A673 (cell line): ENCODE data around the gene RBMS2. TPM values are rescaled to one million over a fixed set of nuclear protein-coding genes. Genes with fewer than 3 reads are reported as not detected.

ENCODE experiments used
- Bru-seq: library from RNA; stranded (reverse); fragments of 400-500 nt; gene quantifications from one replicate; lab custom pipeline; 2021; lab: Mats Ljungman, UMichigan
- BruChase-seq, 2 experiments: library from RNA; stranded (reverse); fragments of 400-500 nt; gene quantifications; one replicate each; lab custom pipeline; 2021; lab: Mats Ljungman, UMichigan
- BruUV-seq: library from RNA; stranded (reverse); fragments of 400-500 nt; replicated peaks from 2 replicates; lab custom pipeline; 2021; lab: Mats Ljungman, UMichigan
- CTCF ChIA-PET: fragments of 300-600 bp; sonication (Branson Sonifier 250); formaldehyde crosslinking; loops from one replicate; lab custom pipeline; 2022; ENCODE audit warnings: antibody characterized with exemption; lab: Charles Lee
- POLR2A ChIA-PET: fragments of 300-600 bp; sonication (Branson Sonifier 250); formaldehyde crosslinking; loops from one replicate; lab custom pipeline; 2022; ENCODE audit warnings: antibody characterized with exemption; ENCODE audit not compliant: low non-redundant PET; lab: Charles Lee
- DNase-seq: peaks from one replicate; pipeline ENCODE4 v3.0.0-alpha.2; 2015; ENCODE audit warnings: low spot score
- H3K27ac ChIP-seq: fragments of 200-600 bp; sonication (generic); 2 replicates; pipeline ENCODE4 v1.5.1; 2016; ENCODE audit warnings: mixed run types, low read depth, mild to moderate bottlenecking, mixed read lengths, antibody characterized with exemption, low read length; ENCODE audit not compliant: poor library complexity, severe bottlenecking
- H3K27me3 ChIP-seq: fragments of 200-600 bp; sonication (generic); replicated peaks from 2 replicates; pipeline ENCODE4 v1.6.1; 2017; ENCODE audit warnings: mixed run types, low read depth, mild to moderate bottlenecking, mixed read lengths, antibody characterized with exemption, low read length; ENCODE audit not compliant: insufficient read depth, poor library complexity
- H3K36me3 ChIP-seq: fragments of 200-600 bp; sonication (generic); 2 replicates; pipeline ENCODE4 v1.6.1; 2016; ENCODE audit warnings: mixed run types, mild to moderate bottlenecking, mixed read lengths, antibody characterized with exemption, low read length; ENCODE audit not compliant: insufficient read depth, poor library complexity, severe bottlenecking
- H3K4me1 ChIP-seq: fragments of 200-600 bp; sonication (generic); 2 replicates; pipeline ENCODE4 v1.6.1; 2017; ENCODE audit warnings: mixed run types, mild to moderate bottlenecking, mixed read lengths, antibody characterized with exemption, low read length; ENCODE audit not compliant: insufficient read depth, poor library complexity, severe bottlenecking
- H3K4me3 ChIP-seq: fragments of 200-600 bp; sonication (generic); 2 replicates; pipeline ENCODE4 v1.5.1; 2016; ENCODE audit warnings: low read depth, mixed run types, mild to moderate bottlenecking, mixed read lengths, low read length; ENCODE audit not compliant: poor library complexity, severe bottlenecking
- H3K9me3 ChIP-seq: fragments of 200-600 bp; sonication (generic); 2 replicates; pipeline ENCODE4 v1.6.1; 2016; ENCODE audit warnings: mixed run types, low read depth, mild to moderate bottlenecking, mixed read lengths, antibody characterized with exemption, low read length; ENCODE audit not compliant: poor library complexity, severe bottlenecking
- CTCF ChIP-seq: fragments of 300-800, 200-600 bp; sonication (generic); conservative IDR thresholded peaks from 2 replicates; pipeline ENCODE4 v1.5.1; 2017; ENCODE audit warnings: low read depth, mild to moderate bottlenecking, antibody characterized with exemption, low read length, moderate library complexity, mixed read lengths
- EZH2 ChIP-seq: fragments of 200-600 bp; sonication (generic); IDR thresholded peaks from 2 replicates; pipeline ENCODE4 v1.6.1; 2017; ENCODE audit warnings: borderline replicate concordance, low read depth, mild to moderate bottlenecking, mixed read lengths, antibody characterized with exemption, low read length; ENCODE audit not compliant: poor library complexity, severe bottlenecking
- intact Hi-C: fragments of 100-400 bp; cut with micrococcal nuclease; formaldehyde crosslinking; loops from one replicate; pipeline ENCODE4 v1.10.0; 2022; ENCODE audit not compliant: unreplicated experiment
- long read RNA-seq: library from polyadenylated mRNA; stranded (forward); transcript quantifications from one replicate; pipeline ENCODE4 v2.0.0, GENCODE V29; 2022
- total RNA-seq: library from RNA; stranded (reverse); gene quantifications from 2 replicates; pipeline ENCODE4 v1.2.3, GENCODE V29; 2021

The RBMS2 gene
- 29.7 and 37.5 TPM in 2 replicates for total RNA-seq
- Bru-seq, nascent RNA: percentile 64 among the genes with signal in this experiment
- BruChase-seq, experiment 1, labeled RNA remaining after a 2-hour chase: percentile 74 among the genes with signal in this experiment
- BruChase-seq, experiment 2, labeled RNA remaining after a 6-hour chase: percentile 83 among the genes with signal in this experiment
- long read RNA-seq, full-length matches to known transcripts: 3 of 35 reads
- long read RNA-seq, partial matches to known transcripts: 8 of 35 reads
- long read RNA-seq, other reads (novel, unspliced or antisense): 24 of 35 reads

DNA sequence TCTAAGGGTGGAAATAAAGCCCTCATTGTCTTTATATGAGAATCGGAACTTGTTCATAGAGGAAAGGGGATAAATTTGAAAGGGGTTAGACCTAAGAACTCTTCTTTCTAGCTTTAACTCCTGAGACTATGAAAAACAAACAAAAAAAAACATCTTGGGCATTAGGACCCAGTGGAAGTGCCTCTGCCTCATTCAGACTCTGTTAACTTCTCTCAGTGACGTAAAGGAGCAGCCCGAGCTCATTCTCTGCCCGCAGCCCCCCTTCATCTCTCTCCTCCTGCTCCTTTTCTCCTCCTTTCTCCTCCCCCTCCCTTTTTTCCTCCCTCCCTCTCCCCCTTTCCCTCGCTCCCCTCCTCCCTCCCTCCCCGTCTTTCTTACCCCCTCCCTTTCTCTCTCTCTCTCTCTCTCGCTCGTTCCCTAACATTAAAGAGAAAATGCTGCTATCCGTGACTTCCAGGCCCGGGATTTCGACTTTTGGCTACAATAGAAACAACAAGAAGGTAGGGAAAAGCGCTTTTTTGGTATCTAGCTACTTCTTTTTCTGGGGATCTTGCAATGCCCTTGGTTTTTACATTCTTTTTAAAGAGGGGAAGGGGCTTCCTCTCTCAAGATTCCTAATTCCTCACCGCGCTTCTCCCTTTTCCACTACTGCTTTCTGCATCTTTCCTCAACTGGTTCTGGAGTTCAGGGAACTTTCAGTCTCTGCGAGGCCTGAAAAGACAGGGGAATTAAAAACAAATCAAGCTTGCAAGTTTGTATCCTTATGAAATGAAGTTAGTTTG is at the start of gene RBMS2:
Gene RBMS2, plus strand, starts transcription at position 231 of the 782 bp plus-strand sequence. Its CDS starts 204 bp downstream, at position 435.
- ChIA-PET CTCF (interaction anchor here (0.6 to 1.4 kb wide), 4 partner anchors 51 to 444 kb away, joined by 3 to 18 read pairs (median 4); no protein-coding TSS in a partner anchor), POLR2A (interaction anchor here (0.6 kb wide), 2 partner anchors 115 to 674 kb away, joined by 3 to 17 read pairs; no protein-coding TSS in a partner anchor)
- Histone ChIP-seq H3K9me3 (no peaks in the 10 kb centered on the region), H3K4me3 (peak within 1 kb of the TSS; percentile 54), H3K27ac (peak within 1 kb of the TSS; percentile 83), H3K4me1 (peaks cover 25% of the 10 kb centered on the region), H3K36me3 (no peaks in the 10 kb centered on the region), H3K27me3 (no peaks in the 10 kb centered on the region)
- DNase-seq: peak; percentile 95
- no TSS peak for BruUV-seq
- intact Hi-C loops: loop anchor here (2.0 kb wide), 1 partner anchor 51 kb away; no protein-coding TSS in a partner anchor
- TF ChIP-seq EZH2 (no peak), CTCF (no peak)

GRCh38 chr12:56474389-56474788 is 47.2 kb upstream of the RBMS2 start:
- DNase-seq: no peak
- H3K27ac ChIP-seq: no peak overlapping the region
- H3K4me3 ChIP-seq: no peak overlapping the region
- BruUV-seq: no TSS peak
- intact Hi-C loops: no loop called here
- H3K27me3 ChIP-seq: no peaks in the 10 kb centered on the region
- H3K9me3 ChIP-seq: no peaks in the 10 kb centered on the region
- no peaks in the 10 kb centered on the region for H3K36me3 ChIP-seq
- TF ChIP-seq CTCF: no peak
- no peak for TF ChIP-seq EZH2
- peaks cover 3% of the 10 kb centered on the region for H3K4me1 ChIP-seq
- ChIA-PET CTCF (interaction anchor here (0.6 kb wide), 1 partner anchor 251 kb away, joined by 4 read pairs; no protein-coding TSS in a partner anchor), POLR2A (interaction anchor here (0.6 to 0.7 kb wide), 3 partner anchors 11 to 887 kb away, joined by 3 to 8 read pairs (median 3); no protein-coding TSS in a partner anchor)

DNA sequence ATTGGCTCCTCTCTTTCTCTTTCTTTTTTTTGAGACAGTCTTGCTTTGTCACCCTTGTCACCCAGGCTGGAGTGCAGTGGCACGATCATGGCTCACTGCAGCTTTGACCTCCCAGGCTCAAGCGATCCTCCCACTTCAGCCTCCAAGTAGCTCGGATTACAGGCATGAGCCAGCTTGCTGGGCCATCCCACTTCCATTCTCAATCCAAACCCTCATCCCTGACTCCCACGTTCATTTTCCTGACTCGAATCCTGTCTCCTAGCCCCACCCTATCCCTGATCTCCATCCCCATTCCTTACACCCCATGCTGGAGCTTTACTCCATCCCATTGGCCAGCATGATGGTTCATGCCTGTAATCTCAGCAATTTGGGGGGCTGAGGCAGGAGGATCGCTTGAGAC is 45.5 kb upstream of the RBMS2 start:
- no peaks in the 10 kb centered on the region for H3K4me1 ChIP-seq
- H3K27ac ChIP-seq: no peak overlapping the region
- DNase-seq: no peak
- H3K27me3 ChIP-seq: no peaks in the 10 kb centered on the region
- no peaks in the 10 kb centered on the region for H3K9me3 ChIP-seq
- no TSS peak for BruUV-seq
- no peak overlapping the region for H3K4me3 ChIP-seq
- POLR2A ChIA-PET: no interaction called here
- H3K36me3 ChIP-seq: no peaks in the 10 kb centered on the region
- intact Hi-C loops: no loop called here
- CTCF ChIA-PET: no interaction called here
- TF ChIP-seq EZH2: no peak
- no peak for TF ChIP-seq CTCF
